ENCODE results near the gene PLEKHG4B. TPM values are rescaled to one million over a fixed set of nuclear protein-coding genes. Genes with fewer than 3 reads are reported as not detected.

Gene PLEKHG4B
- total and polyA plus RNA-seq, 2 experiments from 2014 or later = 9.9 to 20.1 TPM

DNA sequence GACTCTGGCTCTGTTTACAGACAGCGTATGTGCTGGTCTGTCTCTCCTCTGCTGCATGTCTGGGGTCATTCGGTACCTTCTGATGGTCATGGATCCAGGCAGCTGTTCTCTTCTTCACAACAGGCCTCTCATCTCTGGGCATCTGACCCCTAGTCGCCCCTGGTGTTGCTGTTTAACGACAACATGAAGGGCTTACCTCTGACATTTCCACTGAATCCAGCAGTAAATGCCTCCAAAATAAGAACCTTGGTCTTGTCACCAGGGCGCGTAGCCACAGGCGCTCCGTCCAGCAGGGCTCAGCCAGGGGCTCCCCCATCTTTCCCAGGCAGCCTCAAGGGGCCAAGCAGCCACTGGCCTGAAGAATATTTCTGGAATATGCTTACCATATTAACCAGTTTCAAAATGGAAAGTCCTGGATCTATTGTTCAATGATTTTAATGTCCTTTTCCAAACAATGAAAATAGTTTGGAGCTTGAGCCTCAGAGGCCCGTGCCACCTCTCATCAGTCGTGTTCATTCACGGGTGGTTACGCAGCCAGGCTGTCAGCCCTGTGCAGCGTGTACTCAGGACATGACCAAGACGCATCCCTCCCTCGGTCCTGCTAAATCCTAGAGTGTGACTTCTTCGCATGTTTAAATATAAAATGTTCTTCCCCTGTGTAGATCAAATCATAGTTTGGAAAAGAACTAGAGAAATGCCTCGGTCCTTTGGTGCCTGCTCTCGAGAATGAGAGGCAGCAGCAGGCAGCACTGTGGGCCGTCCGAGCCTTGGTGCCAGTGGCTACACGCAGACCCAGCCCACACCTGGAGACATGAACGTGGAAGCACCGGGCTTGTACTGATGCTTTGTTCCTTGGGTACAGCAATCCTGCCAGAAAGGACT lies 69.2 kb downstream of the PLEKHG4B start:
- Histone ChIP-seq H3K4me1 (ENCODE audit: low read depth) (no peaks in the 10 kb centered on the region), H3K27ac (no peak overlapping the region), H3K27me3 (no peaks in the 10 kb centered on the region), H3K9me3 (ENCODE audit: low read depth) (no peaks in the 10 kb centered on the region), H3K4me3 (no peak overlapping the region), H3K36me3 (no peaks in the 10 kb centered on the region)
- DNase-seq (ENCODE audit: low read depth in 1 of 2, low spot score in 1 of 2) = no peak
- TF ChIP-seq, protein P1, sequence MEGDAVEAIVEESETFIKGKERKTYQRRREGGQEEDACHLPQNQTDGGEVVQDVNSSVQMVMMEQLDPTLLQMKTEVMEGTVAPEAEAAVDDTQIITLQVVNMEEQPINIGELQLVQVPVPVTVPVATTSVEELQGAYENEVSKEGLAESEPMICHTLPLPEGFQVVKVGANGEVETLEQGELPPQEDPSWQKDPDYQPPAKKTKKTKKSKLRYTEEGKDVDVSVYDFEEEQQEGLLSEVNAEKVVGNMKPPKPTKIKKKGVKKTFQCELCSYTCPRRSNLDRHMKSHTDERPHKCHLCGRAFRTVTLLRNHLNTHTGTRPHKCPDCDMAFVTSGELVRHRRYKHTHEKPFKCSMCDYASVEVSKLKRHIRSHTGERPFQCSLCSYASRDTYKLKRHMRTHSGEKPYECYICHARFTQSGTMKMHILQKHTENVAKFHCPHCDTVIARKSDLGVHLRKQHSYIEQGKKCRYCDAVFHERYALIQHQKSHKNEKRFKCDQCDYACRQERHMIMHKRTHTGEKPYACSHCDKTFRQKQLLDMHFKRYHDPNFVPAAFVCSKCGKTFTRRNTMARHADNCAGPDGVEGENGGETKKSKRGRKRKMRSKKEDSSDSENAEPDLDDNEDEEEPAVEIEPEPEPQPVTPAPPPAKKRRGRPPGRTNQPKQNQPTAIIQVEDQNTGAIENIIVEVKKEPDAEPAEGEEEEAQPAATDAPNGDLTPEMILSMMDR (IDR thresholded peaks at IDR 0.05; ENCODE audit: low read depth, low read length) = no peak

DNA sequence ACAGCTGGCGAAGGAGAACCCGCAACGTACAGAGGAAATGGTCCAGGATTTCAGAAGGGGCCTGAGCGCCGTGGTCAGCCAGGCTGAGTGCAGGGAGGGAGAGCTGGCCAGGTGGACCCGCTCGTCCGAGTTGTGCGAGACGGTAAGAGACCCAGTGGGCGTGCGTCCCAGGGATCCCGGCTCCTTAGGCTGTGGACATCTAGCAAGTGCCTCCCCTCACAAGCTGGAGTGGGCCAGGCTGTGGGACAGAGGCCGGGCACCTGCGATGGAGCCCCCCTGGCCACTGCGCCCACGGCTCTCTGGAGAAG lies 69.8 kb downstream of the PLEKHG4B start:
- Histone ChIP-seq H3K27ac (no peak overlapping the region), H3K36me3 (no peaks in the 10 kb centered on the region), H3K9me3 (ENCODE audit: low read depth) (no peaks in the 10 kb centered on the region), H3K4me3 (no peak overlapping the region), H3K27me3 (no peaks in the 10 kb centered on the region), H3K4me1 (ENCODE audit: low read depth) (no peaks in the 10 kb centered on the region)
- no peak for DNase-seq (ENCODE audit: low read depth in 1 of 2, low spot score in 1 of 2)
- TF ChIP-seq, protein P1 (IDR thresholded peaks at IDR 0.05; ENCODE audit: low read depth, low read length) = no peak

DNA sequence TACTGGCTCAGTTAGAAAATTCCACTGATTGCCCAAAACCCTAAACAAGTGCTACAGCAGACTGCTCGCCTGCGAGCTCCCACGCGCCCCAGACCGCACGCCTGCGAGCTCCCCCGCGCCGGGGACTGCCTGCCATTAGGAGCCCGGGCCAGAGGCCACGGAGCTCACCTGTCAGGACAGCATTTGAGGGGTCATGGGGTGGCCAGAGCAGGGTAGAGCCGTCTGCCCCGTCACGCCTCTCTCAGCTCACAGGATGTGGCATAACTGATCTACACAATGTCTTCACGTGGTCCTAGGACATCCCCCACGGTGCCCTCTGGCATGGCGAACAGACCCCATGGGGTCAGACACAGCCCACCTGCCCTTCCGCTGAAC lies 70.2 kb downstream of the PLEKHG4B start:
- TF ChIP-seq, protein P1 (IDR thresholded peaks at IDR 0.05; ENCODE audit: low read depth, low read length) = no peak

DNA sequence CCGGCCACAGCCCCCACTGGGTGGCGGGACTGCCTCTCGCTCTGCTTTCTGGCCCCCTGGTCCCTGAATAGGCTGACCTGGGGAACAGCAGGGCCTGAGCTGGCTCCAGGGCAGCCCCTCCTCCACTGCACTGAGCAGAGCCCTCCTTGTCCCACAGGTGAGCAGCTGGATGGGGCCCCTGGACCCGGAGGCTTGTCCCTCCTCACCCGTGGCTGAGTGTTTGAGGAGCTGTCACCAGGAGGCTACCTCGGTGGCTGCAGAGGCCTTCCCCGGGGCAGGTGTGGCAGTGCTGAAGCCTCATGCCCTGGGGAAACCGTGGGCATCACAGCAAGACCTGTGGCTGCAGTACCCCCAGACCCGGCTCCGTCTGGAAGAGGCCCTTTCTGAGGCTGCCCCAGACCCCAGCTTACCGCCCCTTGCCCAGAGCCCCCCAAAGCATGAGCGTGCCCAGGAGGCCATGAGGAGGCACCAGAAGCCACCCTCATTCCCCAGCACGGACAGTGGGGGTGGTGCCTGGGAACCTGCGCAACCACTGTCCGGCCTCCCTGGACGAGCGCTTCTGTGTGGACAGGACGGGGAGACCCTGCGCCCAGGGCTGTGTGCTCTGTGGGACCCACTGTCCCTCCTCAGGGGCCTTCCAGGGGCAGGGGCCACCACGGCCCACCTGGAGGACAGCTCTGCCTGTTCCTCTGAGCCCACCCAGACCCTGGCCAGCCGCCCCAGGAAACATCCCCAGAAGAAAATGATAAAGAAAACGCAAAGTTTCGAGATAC lies 70.8 kb downstream of the PLEKHG4B start:
- Histone ChIP-seq H3K36me3 (no peaks in the 10 kb centered on the region), H3K4me3 (no peak overlapping the region), H3K27ac (no peak overlapping the region), H3K27me3 (no peaks in the 10 kb centered on the region), H3K4me1 (ENCODE audit: low read depth) (no peaks in the 10 kb centered on the region), H3K9me3 (ENCODE audit: low read depth) (no peaks in the 10 kb centered on the region)
- TF ChIP-seq, protein P1 (IDR thresholded peaks at IDR 0.05; ENCODE audit: low read depth, low read length) = no peak
- no peak for DNase-seq (ENCODE audit: low read depth in 1 of 2, low spot score in 1 of 2)

More for the DNA sequence above, 70.2 kb downstream of the PLEKHG4B start:
- Histone ChIP-seq H3K4me3 (no peak overlapping the region), H3K27me3 (no peaks in the 10 kb centered on the region), H3K36me3 (no peaks in the 10 kb centered on the region), H3K27ac (no peak overlapping the region), H3K4me1 (ENCODE audit: low read depth) (no peaks in the 10 kb centered on the region), H3K9me3 (ENCODE audit: low read depth) (no peaks in the 10 kb centered on the region)
- no peak for DNase-seq (ENCODE audit: low read depth in 1 of 2, low spot score in 1 of 2)

DNA sequence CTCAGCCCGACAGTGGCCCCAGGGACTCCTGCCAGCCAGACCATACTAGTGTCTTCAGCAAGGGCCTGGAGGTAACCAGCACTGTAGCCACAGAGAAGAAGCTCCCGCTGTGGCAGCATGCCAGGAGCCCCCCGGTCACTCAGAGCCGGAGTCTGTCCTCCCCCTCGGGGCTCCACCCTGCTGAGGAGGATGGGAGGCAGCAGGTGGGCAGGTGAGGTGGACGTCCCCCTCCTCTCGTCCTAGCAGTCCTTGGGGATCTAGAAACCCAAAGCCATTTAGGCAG lies 71.3 kb downstream of the PLEKHG4B start:
- Histone ChIP-seq H3K27me3 (no peaks in the 10 kb centered on the region), H3K9me3 (ENCODE audit: low read depth) (no peaks in the 10 kb centered on the region), H3K4me3 (no peak overlapping the region), H3K36me3 (no peaks in the 10 kb centered on the region), H3K27ac (no peak overlapping the region), H3K4me1 (ENCODE audit: low read depth) (no peaks in the 10 kb centered on the region)
- TF ChIP-seq, protein P1 (IDR thresholded peaks at IDR 0.05; ENCODE audit: low read depth, low read length) = no peak
- no peak for DNase-seq (ENCODE audit: low read depth in 1 of 2, low spot score in 1 of 2)
